Gastroesophageal sphincter (tissue), 3 donors: ENCODE results near the gene CASKIN1.

ENCODE experiments used
- CTCF ChIP-seq, 4 experiments: fragments of 200-600 bp in 2 of 4; fragments of 450-650 bp in 2 of 4; sonication (generic) in 1 of 4; IDR thresholded peaks; one replicate each; pipeline ENCODE4 v1.5.1; 2017 to 2019; ENCODE audit warnings: antibody characterized with exemption in 4 of 4, mild to moderate bottlenecking in 2 of 4, moderate library complexity in 2 of 4
- EP300 ChIP-seq: sonication (generic); formaldehyde crosslinking; IDR thresholded peaks from one replicate; pipeline ENCODE4 v1.6.1; 2017; ENCODE audit warnings: antibody characterized with exemption, mild to moderate bottlenecking
- POLR2A ChIP-seq, 2 donors: fragments of 450-650 bp; IDR thresholded peaks; one replicate each; pipeline ENCODE4 v1.6.1; 2017; ENCODE audit warnings: antibody characterized with exemption in 2 of 2, mild to moderate bottlenecking in 2 of 2, moderate library complexity in 1 of 2
- POLR2AphosphoS5 ChIP-seq: sonication (generic); formaldehyde crosslinking; IDR thresholded peaks from one replicate; pipeline ENCODE4 v1.6.1; 2017; ENCODE audit warnings: antibody characterized with exemption

- TF ChIP-seq POLR2AphosphoS5: no peak
- TF ChIP-seq POLR2A (IDR thresholded peaks at IDR 0.05): no peak
- no peak for TF ChIP-seq CTCF (IDR thresholded peaks at IDR 0.05)
- TF ChIP-seq EP300: no peak
These were observed 3.3 kb upstream of the CASKIN1 start for GRCh38 chr16:2199621-2200139.
